Activated CD4-positive, alpha-beta memory T cell treated with anti-CD3 and anti-CD28 coated beads for 36 hours (primary cell): ENCODE data around the gene PNRC2. TPM values are rescaled to one million over a fixed set of nuclear protein-coding genes. Genes with fewer than 3 reads are reported as not detected.
"Not testable (repeated sequence)": the region's sequence is repeated elsewhere in the genome, so short reads cannot be mapped to it uniquely, and the experiment has no call there.

Experiments
- CTCF ChIA-PET: fragments of 350-600 bp; sonication (Branson Sonifier 250); formaldehyde crosslinking; loops from one replicate; lab custom pipeline; 2021; ENCODE audit warnings: antibody characterized with exemption, inconsistent platforms; lab: Charles Lee
- POLR2A ChIA-PET: fragments of 350-600 bp; sonication (Branson Sonifier 250); formaldehyde crosslinking; loops from one replicate; lab custom pipeline; 2021; ENCODE audit warnings: antibody characterized with exemption; lab: Charles Lee
- DNase-seq: peaks from one replicate; pipeline ENCODE4 v3.0.0-alpha.2; 2020
- H3K27ac Mint-ChIP-seq: one replicate; pipeline ENCODE4 v1.8.0; 2021; ENCODE audit warnings: mixed read lengths
- H3K27me3 Mint-ChIP-seq: one replicate; pipeline ENCODE4 v1.8.0; 2021; ENCODE audit warnings: mixed read lengths
- H3K36me3 Mint-ChIP-seq: one replicate; pipeline ENCODE4 v1.8.0; 2021; ENCODE audit warnings: mixed read lengths
- H3K4me1 Mint-ChIP-seq: one replicate; pipeline ENCODE4 v1.8.0; 2021; ENCODE audit warnings: low read depth, mixed read lengths
- H3K4me3 Mint-ChIP-seq: one replicate; pipeline ENCODE4 v1.8.0; 2021; ENCODE audit warnings: mild to moderate bottlenecking, mixed read lengths
- H3K9me3 Mint-ChIP-seq: one replicate; pipeline ENCODE4 v1.8.0; 2021; ENCODE audit warnings: mixed read lengths
- intact Hi-C: fragments of 100-400 bp; cut with micrococcal nuclease; formaldehyde crosslinking; loops from one replicate; pipeline ENCODE4 v1.15.1; 2023
- total RNA-seq, 2 experiments: library from RNA; stranded (reverse); gene quantifications; one replicate each; pipeline ENCODE4 v1.2.3, GENCODE V29; 2021

PNRC2 gene
- total RNA-seq, 2 experiments from 2014 or later = 116 to 120 TPM

DNA sequence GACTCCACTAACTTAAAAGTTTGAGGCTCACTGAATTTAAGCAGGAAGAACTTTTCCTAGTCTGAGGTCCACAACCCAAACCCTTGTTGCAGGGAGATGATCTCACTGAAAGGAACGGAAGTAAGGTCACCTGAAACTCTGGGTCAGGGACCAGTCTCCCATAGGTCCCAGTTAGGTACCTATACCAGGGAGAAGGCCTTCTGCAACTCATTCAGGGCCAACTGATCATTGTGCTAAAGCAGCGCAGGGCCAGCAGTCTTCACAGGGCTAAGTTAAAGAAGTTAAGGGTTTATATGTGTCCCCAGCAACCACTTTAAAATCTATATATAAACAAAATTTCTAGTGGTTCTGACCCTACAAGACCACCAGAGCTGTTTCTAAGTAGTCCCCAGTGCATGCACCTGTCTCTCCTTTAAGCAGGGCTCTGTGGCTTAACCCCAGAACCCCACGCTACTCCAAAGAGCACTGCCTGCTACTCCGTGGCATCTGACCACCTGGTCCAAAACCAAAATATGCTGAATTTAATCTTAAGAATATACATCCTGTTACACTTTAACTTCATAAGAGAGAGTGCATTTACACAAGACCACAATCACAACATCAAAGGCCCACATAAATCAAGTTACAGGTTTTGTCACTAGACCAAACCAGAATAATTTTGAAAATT, 17.7 kb downstream of the PNRC2 start:
- Mint-ChIP-seq H3K27ac (peak overlapping the region; percentile 81), H3K4me3 (peak overlapping the region; percentile 74), H3K9me3 (no peaks in the 10 kb centered on the region), H3K4me1 (peaks cover 49% of the 10 kb centered on the region), H3K27me3 (no peaks in the 10 kb centered on the region), H3K36me3 (peaks cover 59% of the 10 kb centered on the region)
- ChIA-PET POLR2A (interaction anchor here (3.0 to 7.0 kb wide), 3 partner anchors 10 to 18 kb away, joined by 16 to 70 read pairs (median 28); partner anchors contain the start of gene PNRC2), CTCF (interaction anchor here (1.4 to 1.8 kb wide), 2 partner anchors 13 to 28 kb away, joined by 5 to 7 read pairs; no protein-coding TSS in a partner anchor)
- intact Hi-C loops = loop anchor here (1.0 kb wide), 1 partner anchor 12 kb away; no protein-coding TSS in a partner anchor
- DNase-seq = no peak

DNA sequence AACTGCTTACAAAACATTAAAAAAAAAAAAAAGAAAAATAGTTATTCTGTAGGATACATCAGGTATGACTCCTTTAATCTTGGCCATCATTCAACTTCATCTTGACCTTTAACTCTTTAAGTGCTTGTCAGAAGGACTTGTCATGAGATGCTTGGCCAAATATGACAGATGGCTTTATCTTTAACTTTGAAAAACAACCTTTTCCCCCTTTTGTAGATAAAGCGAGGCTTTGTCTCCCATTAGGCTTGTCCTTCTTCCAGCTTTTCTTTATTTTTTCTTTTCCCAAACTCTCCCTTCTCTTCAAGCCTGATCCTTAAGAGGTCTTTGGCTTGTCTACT, 18.2 kb downstream of the PNRC2 start:
- H3K4me3 Mint-ChIP-seq = peak overlapping the region; percentile 92
- intact Hi-C loops = loop anchor here (1.0 kb wide), 1 partner anchor 13 kb away; no protein-coding TSS in a partner anchor
- H3K36me3 Mint-ChIP-seq = peaks cover 57% of the 10 kb centered on the region
- CTCF ChIA-PET = interaction anchor here (0.8 kb wide), 1 partner anchor 20 kb away, joined by 3 read pairs; no protein-coding TSS in a partner anchor
- no peaks in the 10 kb centered on the region for H3K9me3 Mint-ChIP-seq
- no peaks in the 10 kb centered on the region for H3K27me3 Mint-ChIP-seq
- peaks cover 49% of the 10 kb centered on the region for H3K4me1 Mint-ChIP-seq
- POLR2A ChIA-PET = interaction anchor here (3.0 to 7.0 kb wide), 3 partner anchors 11 to 18 kb away, joined by 16 to 70 read pairs (median 28); partner anchors contain the start of gene PNRC2
- DNase-seq = no peak
- peak overlapping the region; percentile 100 for H3K27ac Mint-ChIP-seq

DNA sequence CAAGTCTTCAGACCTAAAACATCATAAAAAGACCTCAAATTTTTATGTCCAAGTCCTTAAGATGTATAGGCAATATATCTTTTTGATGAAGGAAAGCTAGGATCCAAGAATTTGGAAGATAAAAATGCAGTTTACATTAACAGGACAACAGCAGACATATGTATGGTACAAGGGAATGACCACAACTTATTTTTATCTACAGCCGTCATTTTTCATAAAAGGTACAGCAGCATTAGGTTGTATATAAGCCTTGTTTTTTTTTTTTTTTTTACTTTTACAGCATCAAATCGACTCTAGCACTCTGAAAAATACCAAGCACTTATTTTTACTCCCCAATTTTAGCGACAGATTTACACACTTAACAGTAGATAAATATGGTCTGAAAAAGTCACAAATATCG, 19.2 kb downstream of the PNRC2 start:
- Mint-ChIP-seq H3K4me3 (peak overlapping the region; percentile 92), H3K27ac (peak overlapping the region; percentile 100), H3K4me1 (peaks cover 48% of the 10 kb centered on the region), H3K9me3 (no peaks in the 10 kb centered on the region), H3K27me3 (no peaks in the 10 kb centered on the region), H3K36me3 (peaks cover 53% of the 10 kb centered on the region)
- intact Hi-C loops = no loop called here
- CTCF ChIA-PET = interaction anchor here (2.2 kb wide), 1 partner anchor 19 kb away, joined by 7 read pairs; the partner anchor contains the start of gene PNRC2
- no peak for DNase-seq
- POLR2A ChIA-PET = interaction anchor here (2.6 to 7.0 kb wide), 2 partner anchors 14 to 19 kb away, joined by 19 to 70 read pairs; partner anchors contain the start of gene PNRC2

DNA sequence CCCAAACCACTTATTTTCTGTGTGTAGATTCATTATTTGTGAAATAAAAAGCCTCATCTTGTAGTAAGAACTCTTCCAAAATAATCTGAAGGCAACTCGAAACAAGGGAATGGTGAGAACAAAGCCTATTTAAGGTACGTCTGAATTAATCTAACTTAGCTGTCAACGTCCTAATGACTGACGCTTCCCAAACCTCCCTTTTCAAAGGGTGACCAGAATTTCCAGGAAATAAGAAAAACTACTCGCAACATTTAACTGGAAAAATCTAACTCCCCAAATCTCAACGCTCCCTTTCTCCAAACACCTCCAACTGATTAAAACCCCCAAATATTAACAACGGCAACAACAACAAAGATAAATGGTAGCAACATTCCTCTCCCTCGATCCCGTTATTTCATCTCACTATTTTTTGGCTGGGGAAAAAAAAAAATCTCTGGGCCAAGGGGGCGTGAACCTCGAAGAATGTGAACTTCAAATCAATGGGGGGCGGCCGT, 19.8 kb downstream of the PNRC2 start:
- CTCF ChIA-PET = interaction anchor here (2.2 kb wide), 1 partner anchor 19 kb away, joined by 7 read pairs; the partner anchor contains the start of gene PNRC2
- Mint-ChIP-seq H3K4me1 (peaks cover 43% of the 10 kb centered on the region), H3K36me3 (peaks cover 47% of the 10 kb centered on the region), H3K27me3 (no peaks in the 10 kb centered on the region), H3K4me3 (peak overlapping the region; percentile 92), H3K9me3 (no peaks in the 10 kb centered on the region), H3K27ac (peak overlapping the region; percentile 100)
- POLR2A ChIA-PET = interaction anchor here (0.6 to 7.0 kb wide), 5 partner anchors 10 to 208 kb away, joined by 3 to 70 read pairs (median 3); partner anchors contain the start of genes IFNLR1 and PNRC2
- intact Hi-C loops = no loop called here
- DNase-seq = no peak

DNA sequence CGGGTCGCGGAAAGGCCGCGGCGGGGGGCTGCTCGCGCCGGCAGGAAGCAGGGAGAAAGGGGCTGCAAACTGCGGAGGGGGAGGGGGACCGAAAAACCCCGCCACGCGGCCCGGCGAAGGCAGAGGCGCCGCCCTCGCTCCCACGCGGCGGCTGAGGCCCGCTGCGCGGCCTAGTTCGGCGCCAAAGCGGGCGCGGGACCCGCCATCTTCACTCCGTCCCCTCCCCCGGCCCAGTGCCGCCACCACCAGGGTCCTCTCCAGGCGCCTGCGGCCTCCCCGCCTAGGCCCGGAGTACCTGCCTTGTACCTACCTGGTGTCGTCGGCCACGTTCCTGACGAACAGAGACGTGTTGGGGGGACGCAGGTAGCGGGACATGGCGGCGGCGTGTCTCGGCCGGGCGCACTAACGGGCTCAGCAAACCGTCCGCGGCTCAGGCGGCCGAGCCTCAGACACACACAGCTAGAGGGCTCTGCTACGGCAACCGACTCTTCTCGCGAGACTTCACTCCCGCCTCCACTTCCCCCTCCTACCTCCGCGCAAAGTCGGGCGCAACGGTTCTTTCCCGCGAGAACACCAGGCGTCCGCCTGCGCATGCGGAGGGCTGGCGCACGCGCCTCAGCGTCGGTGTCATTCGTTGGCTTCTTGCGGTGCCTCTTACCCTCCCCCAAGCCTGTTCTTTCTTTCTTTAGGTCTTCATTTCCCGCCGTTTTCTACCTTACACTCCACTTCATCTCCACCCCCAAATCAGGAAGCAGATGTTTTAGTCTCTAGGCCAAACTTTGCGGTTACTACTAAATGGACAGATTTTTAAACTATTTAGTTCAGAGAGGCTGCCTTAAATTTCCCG, 20.5 kb downstream of the PNRC2 start, which contains the start of gene SRSF10:
Gene SRSF10, minus strand, starts transcription at position 447 of the 847 bp plus-strand sequence. Its CDS starts 72 bp downstream, at position 375.
- Mint-ChIP-seq H3K4me3 (peak within 1 kb of the TSS; percentile 92), H3K36me3 (peaks cover 42% of the 10 kb centered on the region), H3K4me1 (peaks cover 40% of the 10 kb centered on the region), H3K9me3 (no peaks in the 10 kb centered on the region), H3K27ac (peak within 1 kb of the TSS; percentile 100), H3K27me3 (no peaks in the 10 kb centered on the region)
- ChIA-PET CTCF (interaction anchor here (2.2 kb wide), 1 partner anchor 20 kb away, joined by 7 read pairs; the partner anchor contains the start of gene PNRC2), POLR2A (interaction anchor here (0.6 to 7.0 kb wide), 10 partner anchors 9 to 207 kb away, joined by 3 to 70 read pairs (median 3); partner anchors contain the start of genes IFNLR1 and PNRC2)
- intact Hi-C loops = loop anchor here (1.0 to 5.0 kb wide), 5 partner anchors 16 to 662 kb away; partner anchors contain the start of genes GALE, NIPAL3, PNRC2 and SRRM1
- peak; percentile 99 for DNase-seq

DNA sequence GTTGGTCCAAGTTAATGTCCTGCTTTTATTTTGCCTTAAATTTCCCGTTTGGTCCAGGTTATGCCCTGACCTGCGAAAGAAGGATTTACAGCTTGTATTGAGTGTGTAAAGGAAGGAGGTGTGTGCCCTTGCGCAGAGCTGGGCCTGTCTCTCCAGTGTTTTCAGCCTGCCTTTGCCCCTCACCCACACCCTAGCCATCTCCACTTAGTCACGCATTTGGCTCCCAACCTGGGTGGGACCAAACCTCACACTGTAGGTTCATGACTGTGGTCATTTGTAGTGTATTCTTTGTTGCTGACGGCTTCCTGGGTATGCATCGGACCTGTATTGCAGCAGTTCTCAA, 21.1 kb downstream of the PNRC2 start:
- peak; percentile 74 for DNase-seq
- ChIA-PET CTCF (no interaction called here), POLR2A (interaction anchor here (0.6 to 7.0 kb wide), 9 partner anchors 10 to 207 kb away, joined by 3 to 70 read pairs (median 3); partner anchors contain the start of genes IFNLR1 and PNRC2)
- Mint-ChIP-seq H3K27ac (peak overlapping the region; percentile 100), H3K36me3 (peaks cover 42% of the 10 kb centered on the region), H3K27me3 (no peaks in the 10 kb centered on the region), H3K9me3 (no peaks in the 10 kb centered on the region), H3K4me1 (peaks cover 37% of the 10 kb centered on the region), H3K4me3 (peak overlapping the region; percentile 92)
- intact Hi-C loops = loop anchor here (1.0 to 5.0 kb wide), 5 partner anchors 16 to 662 kb away; partner anchors contain the start of genes GALE, NIPAL3, PNRC2 and SRRM1

DNA sequence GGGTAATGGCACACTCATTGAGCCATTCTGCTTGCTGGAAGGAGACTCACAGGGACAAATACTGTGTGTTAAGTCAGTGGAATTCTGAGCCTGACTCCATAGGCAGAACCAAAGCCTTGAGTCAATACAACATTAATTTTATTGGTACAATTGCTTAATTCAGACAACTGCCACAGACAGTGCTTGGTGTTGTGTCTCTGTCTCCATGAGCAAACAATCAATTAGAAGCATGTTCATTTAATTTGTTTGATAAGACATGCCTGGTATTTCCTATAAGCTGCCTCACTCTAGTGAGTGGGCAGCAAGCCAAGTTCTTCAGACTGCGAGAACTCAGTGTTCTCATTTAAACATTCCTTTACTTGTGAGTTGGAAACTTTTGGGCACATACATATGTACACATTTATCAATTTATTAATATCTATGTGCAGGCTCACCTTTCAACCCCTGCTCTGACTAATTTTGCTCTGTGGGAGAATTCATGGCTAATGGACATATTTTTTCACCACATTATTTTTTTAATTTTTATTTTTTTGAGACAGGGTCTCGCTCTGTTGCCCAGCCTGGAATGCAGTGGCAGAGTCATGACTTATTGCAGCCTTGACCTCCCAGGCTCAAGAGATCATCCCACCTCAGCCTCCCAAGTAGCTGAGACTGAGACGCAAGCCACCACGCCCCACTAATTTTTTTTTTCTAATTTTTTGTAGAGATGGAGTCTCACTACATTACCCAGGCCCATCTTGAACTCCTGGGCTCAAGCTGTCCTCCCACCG, 25.0 kb downstream of the PNRC2 start:
- H3K9me3 Mint-ChIP-seq = no peaks in the 10 kb centered on the region
- peaks cover 6% of the 10 kb centered on the region for H3K36me3 Mint-ChIP-seq
- ChIA-PET CTCF (no interaction called here), POLR2A (no interaction called here)
- H3K4me1 Mint-ChIP-seq = peaks cover 10% of the 10 kb centered on the region
- H3K27me3 Mint-ChIP-seq = no peaks in the 10 kb centered on the region
- intact Hi-C loops = loop anchor here (5.0 kb wide), 2 partner anchors 433 to 658 kb away; partner anchors contain the start of genes NIPAL3 and SRRM1
- H3K27ac Mint-ChIP-seq = no peak overlapping the region
- DNase-seq = no peak
- H3K4me3 Mint-ChIP-seq = no peak overlapping the region

DNA sequence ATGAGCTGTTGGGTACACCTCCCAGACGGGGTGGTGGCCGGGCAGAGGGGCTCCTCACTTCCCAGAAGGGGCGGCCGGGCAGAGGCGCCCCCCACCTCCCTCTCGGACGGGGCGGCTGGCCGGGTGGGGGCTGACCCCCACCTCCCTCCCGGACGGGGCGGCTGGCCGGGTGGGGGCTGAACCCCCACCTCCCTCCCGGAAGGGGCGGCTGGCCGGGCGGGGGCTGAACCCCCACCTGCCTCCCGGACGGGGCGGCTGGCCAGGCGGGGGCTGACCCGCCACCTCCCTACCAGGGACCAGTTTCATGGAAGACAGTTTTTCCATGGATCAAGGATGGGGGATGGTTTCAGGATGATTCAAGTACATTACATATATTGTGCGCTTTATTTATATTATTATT, 27.4 kb downstream of the PNRC2 start:
- H3K9me3 Mint-ChIP-seq, H3K27ac Mint-ChIP-seq, H3K36me3 Mint-ChIP-seq, intact Hi-C loops, H3K4me1 Mint-ChIP-seq, H3K4me3 Mint-ChIP-seq, H3K27me3 Mint-ChIP-seq, DNase-seq: not testable (repeated sequence)
- ChIA-PET CTCF (interaction anchor here (1.1 kb wide), 1 partner anchor 38 kb away, joined by 3 read pairs; no protein-coding TSS in a partner anchor), POLR2A (interaction anchor here (0.9 kb wide), 1 partner anchor 22 kb away, joined by 3 read pairs; no protein-coding TSS in a partner anchor)

DNA sequence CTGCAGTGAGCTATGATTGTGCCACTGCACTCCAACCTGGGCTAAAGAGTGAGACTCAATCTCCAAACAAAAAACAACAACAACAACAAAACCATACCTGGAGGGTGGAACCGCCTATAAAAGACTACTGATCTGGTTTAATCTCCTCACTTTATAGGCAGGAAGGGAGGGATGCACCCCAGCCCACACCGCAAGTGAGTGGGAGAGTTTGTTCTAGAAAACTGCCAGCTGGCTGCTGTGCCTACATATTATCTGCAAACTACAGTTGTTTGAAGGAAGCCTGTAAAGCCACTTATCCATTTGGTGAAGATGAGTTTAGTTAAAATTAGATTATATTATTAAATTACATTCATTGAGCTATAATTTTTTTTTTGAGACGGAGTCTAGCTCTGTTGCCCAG, 29.6 kb downstream of the PNRC2 start:
- POLR2A ChIA-PET = interaction anchor here (0.5 kb wide), 1 partner anchor 9 kb away, joined by 3 read pairs; the partner anchor contains the start of gene SRSF10
- CTCF ChIA-PET = no interaction called here

DNA sequence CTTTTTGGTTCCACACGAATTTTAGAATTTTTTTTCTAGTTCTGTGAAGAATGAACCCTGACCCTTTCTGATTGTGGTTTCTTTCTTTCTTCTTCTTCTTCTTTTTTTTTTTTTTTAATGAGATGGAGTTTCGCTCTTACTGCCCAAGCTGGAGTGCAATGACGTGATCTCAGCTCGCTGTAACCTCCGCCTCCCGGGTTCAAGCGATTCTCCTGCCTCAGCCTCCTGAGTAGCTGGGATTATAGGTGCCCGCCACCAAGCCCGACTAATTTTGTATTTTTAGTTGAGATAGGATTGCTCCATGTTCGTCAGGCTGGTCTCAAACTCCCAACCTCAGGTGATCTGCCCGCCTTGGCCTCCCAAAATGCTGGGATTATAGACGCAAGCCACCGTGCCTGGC, 32.4 kb downstream of the PNRC2 start:
- H3K9me3 Mint-ChIP-seq, H3K4me3 Mint-ChIP-seq, H3K27ac Mint-ChIP-seq, intact Hi-C loops, POLR2A ChIA-PET, H3K4me1 Mint-ChIP-seq, H3K36me3 Mint-ChIP-seq, DNase-seq, H3K27me3 Mint-ChIP-seq: not testable (repeated sequence)
- CTCF ChIA-PET = interaction anchor here (0.7 kb wide), 1 partner anchor 181 kb away, joined by 3 read pairs; no protein-coding TSS in a partner anchor

More for the DNA sequence above, 29.6 kb downstream of the PNRC2 start:
- Mint-ChIP-seq H3K4me1 (peaks cover 3% of the 10 kb centered on the region), H3K4me3 (no peak overlapping the region), H3K27me3 (no peaks in the 10 kb centered on the region), H3K9me3 (no peaks in the 10 kb centered on the region), H3K36me3 (no peaks in the 10 kb centered on the region), H3K27ac (no peak overlapping the region)
- no peak for DNase-seq
- intact Hi-C loops = no loop called here
